ENCODE data around the gene PKM.
A peak's percentile ranks its signal among the peaks of the same experiment; 100 is the strongest.
"Not testable (repeated sequence)": the region's sequence is repeated elsewhere in the genome, so short reads cannot be mapped to it uniquely, and the experiment has no call there.

Gene PKM

DNA sequence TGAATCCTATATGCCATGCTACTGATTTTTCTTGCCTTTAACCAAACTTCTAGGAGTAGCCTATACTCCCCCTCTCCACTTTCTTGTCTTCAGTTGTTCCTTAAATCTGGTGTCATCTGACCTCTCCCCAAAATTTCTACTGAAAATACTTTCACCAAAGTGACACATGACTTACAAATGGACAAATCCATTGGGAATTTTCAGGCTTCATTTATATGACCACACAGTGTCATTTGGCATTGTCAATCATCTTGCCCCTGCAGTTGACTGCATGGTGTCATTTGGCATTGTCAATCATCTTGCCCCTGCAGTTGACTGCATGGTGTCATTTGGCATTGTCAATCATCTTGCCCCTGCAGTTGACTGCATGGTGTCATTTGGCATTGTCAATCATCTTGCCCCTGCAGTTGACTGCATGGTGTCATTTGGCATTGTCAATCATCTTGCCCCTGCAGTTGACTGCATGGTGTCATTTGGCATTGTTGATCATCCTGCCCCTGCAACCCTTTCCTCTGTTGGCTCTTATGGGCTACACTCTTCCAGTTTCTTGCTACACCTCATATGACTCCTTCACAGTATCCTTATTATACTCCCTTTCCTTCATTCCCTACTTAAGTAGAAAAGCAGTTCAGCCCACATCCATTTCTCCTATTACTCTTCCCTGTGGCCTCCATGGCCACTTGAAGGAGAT is 44.8 kb upstream of the PKM start:
- not testable (repeated sequence) for H2BK12ac ChIP-seq (ENCODE audit: low read length); H3K79me2 ChIP-seq (ENCODE audit: control insufficient read depth, insufficient read depth, low read length, poor library complexity); H3K4ac ChIP-seq (ENCODE audit: low read depth, low read length)

DNA sequence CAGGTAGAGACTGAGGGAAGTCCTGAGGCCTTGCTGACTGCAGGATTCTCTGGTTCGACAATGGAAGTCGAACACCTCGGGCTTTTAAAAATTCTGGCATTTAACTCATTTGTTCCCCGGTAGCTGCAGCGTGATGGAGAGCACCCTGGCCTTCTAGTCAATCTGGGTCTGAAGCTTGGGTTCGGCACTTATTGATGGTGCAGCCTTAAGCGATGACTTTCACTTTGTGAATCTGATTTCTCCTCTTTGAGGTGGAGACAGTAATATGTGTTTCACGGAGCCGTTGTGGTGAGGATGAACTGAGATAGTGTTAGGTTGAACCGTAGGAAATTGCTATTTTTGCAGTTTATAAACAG is 42.0 kb upstream of the PKM start:
- Histone ChIP-seq H3K79me1 (ENCODE audit: low read length) (peaks cover 5% of the 10 kb centered on the region), H2BK5ac (ENCODE audit: low read depth, low read length, poor library complexity) (no peak overlapping the region), H3K4me1 (ENCODE audit: control insufficient read depth in 1 of 2, insufficient read depth in 2 of 2, low read length in 2 of 2) (no peaks in the 10 kb centered on the region), H2AFZ (ENCODE audit: insufficient read depth, low read length, poor library complexity) (peak overlapping the region; percentile 51), H4K12ac (ENCODE audit: low read depth, low read length) (peak overlapping the region; percentile 22), H3K4me3 (ENCODE audit: low read depth, low read length) (peak overlapping the region; percentile 90), H2BK12ac (ENCODE audit: low read length) (no peak overlapping the region), H3K4ac (ENCODE audit: low read depth, low read length) (no peak overlapping the region), H2AK5ac (ENCODE audit: low read length) (no peak overlapping the region), H3K27me3 (ENCODE audit: insufficient read depth, low read length) (no peaks in the 10 kb centered on the region), H4K8ac (ENCODE audit: low read depth, low read length) (peak overlapping the region; percentile 59), H3K18ac (ENCODE audit: low read length) (no peak overlapping the region), H4K91ac (ENCODE audit: low read depth, low read length) (no peak overlapping the region), H3K23ac (ENCODE audit: low read length) (no peak overlapping the region), H3K36me3 (ENCODE audit: control insufficient read depth in 1 of 2, insufficient read depth in 2 of 2, low read length in 2 of 2) (peaks cover 3 to 4% of the 10 kb centered on the region in 2 experiments), H3K9ac (ENCODE audit: low read length) (peak overlapping the region; percentile 8), H3K4me2 (ENCODE audit: low read length) (peak overlapping the region; percentile 77), H3K27ac (ENCODE audit: low read depth, low read length) (no peak overlapping the region), H3K9me3 (ENCODE audit: insufficient read depth, low read depth, low read length) (no peaks in the 10 kb centered on the region), H3K14ac (ENCODE audit: low read length) (no peak overlapping the region), H3K79me2 (ENCODE audit: control insufficient read depth, insufficient read depth, low read length, poor library complexity) (peaks cover 5% of the 10 kb centered on the region), H2BK120ac (ENCODE audit: insufficient read depth, low read length, poor library complexity) (no peak overlapping the region)
- DNase-seq, result no peak
- WGBS (ENCODE audit: extremely low coverage, insufficient coverage, insufficient read length), result no CpG with 5 or more reads among the region's 10 CpGs

More for the DNA sequence above, 44.8 kb upstream of the PKM start:
- H2AK5ac ChIP-seq (ENCODE audit: low read length); H4K8ac ChIP-seq (ENCODE audit: low read depth, low read length); DNase-seq; H3K4me1 ChIP-seq (ENCODE audit: control insufficient read depth in 1 of 2, insufficient read depth in 2 of 2, low read length in 2 of 2); H2AFZ ChIP-seq (ENCODE audit: insufficient read depth, low read length, poor library complexity); H3K27ac ChIP-seq (ENCODE audit: low read depth, low read length); H3K14ac ChIP-seq (ENCODE audit: low read length); H3K4me2 ChIP-seq (ENCODE audit: low read length); H3K4me3 ChIP-seq (ENCODE audit: low read depth, low read length); H4K91ac ChIP-seq (ENCODE audit: low read depth, low read length); H4K12ac ChIP-seq (ENCODE audit: low read depth, low read length); H3K9me3 ChIP-seq (ENCODE audit: insufficient read depth, low read depth, low read length); H3K27me3 ChIP-seq (ENCODE audit: insufficient read depth, low read length); H3K9ac ChIP-seq (ENCODE audit: low read length); H2BK5ac ChIP-seq (ENCODE audit: low read depth, low read length, poor library complexity); H3K79me1 ChIP-seq (ENCODE audit: low read length); H3K18ac ChIP-seq (ENCODE audit: low read length); H3K23ac ChIP-seq (ENCODE audit: low read length); H3K36me3 ChIP-seq (ENCODE audit: control insufficient read depth in 1 of 2, insufficient read depth in 2 of 2, low read length in 2 of 2); H2BK120ac ChIP-seq (ENCODE audit: insufficient read depth, low read length, poor library complexity): not testable (repeated sequence)

DNA sequence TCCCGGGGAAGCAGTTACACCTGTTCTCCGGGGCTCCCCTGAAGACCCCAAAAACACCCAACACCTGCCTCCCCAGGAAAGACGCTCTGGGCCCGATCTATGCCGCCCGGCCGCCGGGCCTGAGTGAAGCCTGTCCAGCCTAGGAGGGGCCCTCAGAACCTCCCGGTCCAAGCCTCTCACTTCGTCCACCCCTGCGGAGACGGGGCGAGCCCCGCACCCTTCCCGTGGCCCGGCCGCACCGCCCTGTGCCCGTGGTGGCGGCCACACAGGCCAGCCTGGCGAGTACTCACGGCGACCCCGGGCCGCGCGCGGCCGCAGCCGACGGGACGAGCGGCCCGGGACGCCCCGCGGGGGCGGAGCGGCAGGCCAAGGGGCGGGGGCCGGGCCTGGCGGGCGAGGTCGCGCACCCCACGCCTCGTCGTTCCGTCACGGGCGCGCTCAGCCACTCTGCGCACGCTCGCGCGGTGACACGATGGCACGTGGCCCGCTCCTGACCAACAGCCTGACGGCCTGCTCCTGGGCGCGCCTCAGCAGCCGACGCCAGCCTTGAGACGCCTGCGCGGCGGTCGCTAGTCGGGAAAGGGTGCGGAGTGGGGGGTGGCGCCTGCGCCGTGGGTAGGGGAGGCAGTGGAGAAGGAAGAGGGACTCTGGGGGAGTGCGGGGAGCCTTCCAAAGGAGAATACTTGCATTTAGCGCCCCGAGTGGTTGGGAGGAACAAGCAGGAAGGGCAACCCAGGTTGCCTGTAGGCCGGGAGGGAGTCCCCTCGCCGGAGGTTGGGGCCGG is 41.4 kb upstream of the PKM start, which contains the start of gene PARP6:
TSS of gene PARP6 (minus strand) at position 342 of the 784 bp plus-strand sequence. CDS start 5,077 bp downstream, outside the sequence.
- Histone ChIP-seq H2AFZ (ENCODE audit: insufficient read depth, low read length, poor library complexity) (peak within 1 kb of the TSS; percentile 77), H4K12ac (ENCODE audit: low read depth, low read length) (peak within 1 kb of the TSS; percentile 71), H3K4me1 (ENCODE audit: control insufficient read depth in 1 of 2, insufficient read depth in 2 of 2, low read length in 2 of 2) (no peaks in the 10 kb centered on the region), H3K79me1 (ENCODE audit: low read length) (peaks cover 5% of the 10 kb centered on the region), H4K8ac (ENCODE audit: low read depth, low read length) (peak within 1 kb of the TSS; percentile 90), H3K14ac (ENCODE audit: low read length) (peak within 1 kb of the TSS; percentile 89), H3K36me3 (ENCODE audit: control insufficient read depth in 1 of 2, insufficient read depth in 2 of 2, low read length in 2 of 2) (peaks cover 4 to 5% of the 10 kb centered on the region in 2 experiments), H2BK120ac (ENCODE audit: insufficient read depth, low read length, poor library complexity) (peak within 1 kb of the TSS; percentile 44), H2AK5ac (ENCODE audit: low read length) (peak within 1 kb of the TSS; percentile 61), H3K4me3 (ENCODE audit: low read depth, low read length) (peak within 1 kb of the TSS; percentile 90), H2BK12ac (ENCODE audit: low read length) (no peak within 1 kb of the TSS), H3K4ac (ENCODE audit: low read depth, low read length) (peak within 1 kb of the TSS; percentile 82), H3K9me3 (ENCODE audit: insufficient read depth, low read depth, low read length) (peaks cover under 1% of the 10 kb centered on the region), H3K4me2 (ENCODE audit: low read length) (peak within 1 kb of the TSS; percentile 77), H3K9ac (ENCODE audit: low read length) (peak within 1 kb of the TSS; percentile 91), H3K18ac (ENCODE audit: low read length) (peak within 1 kb of the TSS; percentile 93), H3K27me3 (ENCODE audit: insufficient read depth, low read length) (no peaks in the 10 kb centered on the region), H3K79me2 (ENCODE audit: control insufficient read depth, insufficient read depth, low read length, poor library complexity) (peaks cover 5% of the 10 kb centered on the region), H3K27ac (ENCODE audit: low read depth, low read length) (peak within 1 kb of the TSS; percentile 40), H4K91ac (ENCODE audit: low read depth, low read length) (peak within 1 kb of the TSS; percentile 93), H2BK5ac (ENCODE audit: low read depth, low read length, poor library complexity) (peak within 1 kb of the TSS; percentile 18), H3K23ac (ENCODE audit: low read length) (no peak within 1 kb of the TSS)
- no CpG with 5 or more reads among the region's 82 CpGs for WGBS (ENCODE audit: extremely low coverage, insufficient coverage, insufficient read length)
- peak; percentile 93 to 96 for DNase-seq

DNA sequence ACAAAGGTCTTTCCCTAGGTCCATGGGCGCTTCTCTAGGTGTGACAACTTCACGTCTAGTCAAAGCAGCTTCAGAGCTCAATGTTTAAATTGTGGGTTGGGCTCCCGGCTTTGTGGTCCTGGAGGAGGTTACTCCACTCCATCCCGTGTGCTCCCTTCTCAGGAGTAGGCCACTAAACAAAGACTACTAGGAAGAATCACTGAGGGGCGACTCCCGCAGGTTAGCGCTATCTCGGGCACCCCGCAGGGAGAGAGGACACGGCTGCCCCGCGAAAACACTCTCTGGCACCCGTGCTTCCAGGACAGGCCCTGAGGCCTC is 40.9 kb upstream of the PKM start:
- Histone ChIP-seq H3K4ac (ENCODE audit: low read depth, low read length) (peak overlapping the region; percentile 82), H3K4me2 (ENCODE audit: low read length) (peak overlapping the region; percentile 77), H3K27ac (ENCODE audit: low read depth, low read length) (peak overlapping the region; percentile 40), H2BK5ac (ENCODE audit: low read depth, low read length, poor library complexity) (no peak overlapping the region), H2AFZ (ENCODE audit: insufficient read depth, low read length, poor library complexity) (peak overlapping the region; percentile 39), H3K79me1 (ENCODE audit: low read length) (peaks cover 5% of the 10 kb centered on the region), H3K9me3 (ENCODE audit: insufficient read depth, low read depth, low read length) (peaks cover 1% of the 10 kb centered on the region), H2BK12ac (ENCODE audit: low read length) (no peak overlapping the region), H2BK120ac (ENCODE audit: insufficient read depth, low read length, poor library complexity) (peak overlapping the region; percentile 44), H2AK5ac (ENCODE audit: low read length) (peak overlapping the region; percentile 61), H3K14ac (ENCODE audit: low read length) (peak overlapping the region; percentile 89), H4K91ac (ENCODE audit: low read depth, low read length) (peak overlapping the region; percentile 93), H3K79me2 (ENCODE audit: control insufficient read depth, insufficient read depth, low read length, poor library complexity) (peaks cover 5% of the 10 kb centered on the region), H3K9ac (ENCODE audit: low read length) (peak overlapping the region; percentile 91), H3K27me3 (ENCODE audit: insufficient read depth, low read length) (no peaks in the 10 kb centered on the region), H3K36me3 (ENCODE audit: control insufficient read depth in 1 of 2, insufficient read depth in 2 of 2, low read length in 2 of 2) (peaks cover 6 to 7% of the 10 kb centered on the region in 2 experiments), H4K8ac (ENCODE audit: low read depth, low read length) (peak overlapping the region; percentile 90), H3K18ac (ENCODE audit: low read length) (no peak overlapping the region), H3K4me1 (ENCODE audit: control insufficient read depth in 1 of 2, insufficient read depth in 2 of 2, low read length in 2 of 2) (no peaks in the 10 kb centered on the region), H3K4me3 (ENCODE audit: low read depth, low read length) (peak overlapping the region; percentile 90), H3K23ac (ENCODE audit: low read length) (no peak overlapping the region), H4K12ac (ENCODE audit: low read depth, low read length) (peak overlapping the region; percentile 71)
- peak in 1 of 2 donors; percentile 9 for DNase-seq
- no CpG with 5 or more reads among the region's 13 CpGs for WGBS (ENCODE audit: extremely low coverage, insufficient coverage, insufficient read length)

Measured in trophoblast cell (in vitro differentiated cells and primary cell).